Transverse colon (tissue), 4 donors: ENCODE measurements around the gene MRPL47. TPM values are rescaled to one million over a fixed set of nuclear protein-coding genes. Genes with fewer than 3 reads are reported as not detected.
A peak's percentile ranks its signal among the peaks of the same experiment; 100 is the strongest.

Experiments
- DNase-seq: peaks from one replicate; pipeline ENCODE4 v3.0.0-alpha.2; 2019
- H3K27ac ChIP-seq, 4 donors: fragments of 200-600 bp; sonication (generic); 2 replicates each; pipeline ENCODE4 v1.5.1; 2016 to 2018; ENCODE audit warnings: inconsistent platforms in 4 of 4
- H3K27me3 ChIP-seq: fragments of 200-600 bp; sonication (generic); 2 replicates; pipeline ENCODE4 v1.5.1; 2017; ENCODE audit warnings: inconsistent platforms
- H3K36me3 ChIP-seq, 4 donors: fragments of 200-600 bp; sonication (generic); 2 replicates each; pipeline ENCODE4 v1.5.1; 2017 to 2019; ENCODE audit warnings: inconsistent platforms in 4 of 4
- H3K4me1 ChIP-seq, 4 donors: fragments of 200-600 bp; sonication (generic); 2 replicates each; pipeline ENCODE4 v1.5.1; 2017 to 2020; ENCODE audit warnings: inconsistent platforms in 4 of 4
- H3K4me3 ChIP-seq, 4 donors: fragments of 200-600 bp; sonication (generic); 1 replicate in 1 of 4; 2 replicates in 3 of 4; pipeline versions ENCODE4 v1.5.1 to v1.6.1; 2017 to 2019; ENCODE audit warnings: inconsistent platforms in 4 of 4
- H3K9me3 ChIP-seq, 2 donors: fragments of 200-600 bp; sonication (generic); 2 replicates each; pipeline ENCODE4 v1.5.1; 2017 to 2019; ENCODE audit warnings: inconsistent platforms in 2 of 2
- EP300 ChIP-seq: sonication (generic); formaldehyde crosslinking; IDR thresholded peaks from one replicate; pipeline ENCODE4 v1.6.1; 2017; ENCODE audit warnings: antibody characterized with exemption, low read depth
- POLR2A ChIP-seq: fragments of 450-650 bp; IDR thresholded peaks from one replicate; pipeline ENCODE4 v1.6.1; 2016; ENCODE audit warnings: antibody characterized with exemption, mild to moderate bottlenecking, moderate library complexity
- POLR2AphosphoS5 ChIP-seq, 3 donors: sonication (generic); formaldehyde crosslinking; IDR thresholded peaks; one replicate each; pipeline ENCODE4 v1.6.1; 2016; ENCODE audit warnings: antibody characterized with exemption in 3 of 3
- WGBS, 2 donors: methylation state at CpG; one replicate each; pipeline ENCODE4 v1.1.5; 2018; ENCODE audit warnings: low coverage in 1 of 2; 5-methylcytosine and 5-hydroxymethylcytosine counted together
- in situ Hi-C, 4 donors: fragments of 200-750 bp; cut with MboI; loops; one replicate each; pipeline versions ENCODE4 v1.15.0 to v1.15.1; 2017; ENCODE audit warnings: low sequenced_read_pairs in 3 of 4, low pct_ligation_motif_present in 1 of 4, low pct_unique_long_range_greater_than_20kb in 1 of 4
- intact Hi-C: fragments of 100-400 bp; cut with DNase I; formaldehyde crosslinking; loops from one replicate; pipeline ENCODE4 v1.15.1; 2023; ENCODE audit warnings: low total_unique reads
- total RNA-seq, 4 donors: library from RNA; depleted of rRNA; stranded (reverse); fragments of >200 nt; gene quantifications; one replicate each; pipeline ENCODE4 v1.1.0, GENCODE V29; 2016
- TF ChIP-seq, protein P1 (sequence below), 5 experiments: fragments of 200-600 bp in 3 of 5; fragments of 450-650 bp in 2 of 5; sonication (generic) in 3 of 5; IDR thresholded peaks; 1 replicate in 2 of 5; 2 replicates in 3 of 5; pipeline ENCODE4 v1.5.1; 2016 to 2017; ENCODE audit warnings: antibody characterized with exemption in 5 of 5, inconsistent platforms in 3 of 5, mild to moderate bottlenecking in 2 of 5, moderate library complexity in 1 of 5

MRPL47 gene
- total RNA-seq, 4 donors from 2014 or later = 10.1 to 26.8 (median 20.7) TPM

DNA sequence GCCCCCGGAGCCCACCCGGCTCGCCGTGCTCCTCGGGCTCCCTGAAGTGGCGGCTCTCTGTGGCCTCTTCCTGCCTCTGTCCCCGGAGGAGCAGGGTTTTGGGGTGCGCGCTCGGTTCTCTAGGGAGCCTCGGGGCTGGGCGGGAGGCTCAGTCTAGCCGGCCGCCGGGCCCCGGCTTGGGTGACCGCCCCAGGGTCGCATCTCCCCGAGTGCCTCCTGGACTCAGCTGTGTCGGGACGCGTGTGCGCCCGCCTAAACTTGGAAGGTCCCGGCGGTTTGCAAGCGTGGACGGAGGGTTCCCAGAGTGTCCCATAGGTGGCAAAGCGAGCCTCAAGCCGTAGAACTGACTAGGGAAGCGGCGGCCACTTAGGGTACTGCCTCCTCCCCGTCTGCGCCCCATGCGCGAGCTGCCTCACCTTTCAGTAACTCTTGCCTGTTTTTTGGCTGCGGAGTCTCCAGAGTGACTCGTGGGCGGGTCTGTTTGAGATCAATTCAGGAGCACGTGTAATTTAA, 41.1 kb downstream of the MRPL47 start:
- WGBS, 2 donors = 0% methylated on average over 26 of the region's 40 CpGs; no CpG with 5 or more reads in 1 of the 2 donors
- Histone ChIP-seq H3K27me3 (no peaks in the 10 kb centered on the region), H3K27ac (peak overlapping the region; percentile 91 to 95 (median 92)), H3K9me3 (no peaks in the 10 kb centered on the region), H3K4me1 (peaks cover 6 to 15% (median 8%) of the 10 kb centered on the region in 4 donors), H3K36me3 (no peaks in the 10 kb centered on the region), H3K4me3 (peak overlapping the region; percentile 74 to 89 (median 84))
- DNase-seq = peak; percentile 73
- in situ Hi-C loops (loop anchor here in 3 of 4 donors (25.0 kb wide), 3 partner anchors 126 to 551 kb away; no protein-coding TSS in a partner anchor), intact Hi-C loops (loop anchor here (5.0 to 10.0 kb wide), 3 partner anchors 39 to 546 kb away; partner anchors contain the start of genes MFN1, MRPL47 and NDUFB5)
- peak in 1 of 3 donors; percentile 2 for TF ChIP-seq POLR2AphosphoS5 (IDR thresholded peaks at IDR 0.05)
- TF ChIP-seq, protein P1, sequence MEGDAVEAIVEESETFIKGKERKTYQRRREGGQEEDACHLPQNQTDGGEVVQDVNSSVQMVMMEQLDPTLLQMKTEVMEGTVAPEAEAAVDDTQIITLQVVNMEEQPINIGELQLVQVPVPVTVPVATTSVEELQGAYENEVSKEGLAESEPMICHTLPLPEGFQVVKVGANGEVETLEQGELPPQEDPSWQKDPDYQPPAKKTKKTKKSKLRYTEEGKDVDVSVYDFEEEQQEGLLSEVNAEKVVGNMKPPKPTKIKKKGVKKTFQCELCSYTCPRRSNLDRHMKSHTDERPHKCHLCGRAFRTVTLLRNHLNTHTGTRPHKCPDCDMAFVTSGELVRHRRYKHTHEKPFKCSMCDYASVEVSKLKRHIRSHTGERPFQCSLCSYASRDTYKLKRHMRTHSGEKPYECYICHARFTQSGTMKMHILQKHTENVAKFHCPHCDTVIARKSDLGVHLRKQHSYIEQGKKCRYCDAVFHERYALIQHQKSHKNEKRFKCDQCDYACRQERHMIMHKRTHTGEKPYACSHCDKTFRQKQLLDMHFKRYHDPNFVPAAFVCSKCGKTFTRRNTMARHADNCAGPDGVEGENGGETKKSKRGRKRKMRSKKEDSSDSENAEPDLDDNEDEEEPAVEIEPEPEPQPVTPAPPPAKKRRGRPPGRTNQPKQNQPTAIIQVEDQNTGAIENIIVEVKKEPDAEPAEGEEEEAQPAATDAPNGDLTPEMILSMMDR (IDR thresholded peaks at IDR 0.05) = peak; percentile 62 to 88 (median 70)
- no peak for TF ChIP-seq EP300
- no peak for TF ChIP-seq POLR2A

DNA sequence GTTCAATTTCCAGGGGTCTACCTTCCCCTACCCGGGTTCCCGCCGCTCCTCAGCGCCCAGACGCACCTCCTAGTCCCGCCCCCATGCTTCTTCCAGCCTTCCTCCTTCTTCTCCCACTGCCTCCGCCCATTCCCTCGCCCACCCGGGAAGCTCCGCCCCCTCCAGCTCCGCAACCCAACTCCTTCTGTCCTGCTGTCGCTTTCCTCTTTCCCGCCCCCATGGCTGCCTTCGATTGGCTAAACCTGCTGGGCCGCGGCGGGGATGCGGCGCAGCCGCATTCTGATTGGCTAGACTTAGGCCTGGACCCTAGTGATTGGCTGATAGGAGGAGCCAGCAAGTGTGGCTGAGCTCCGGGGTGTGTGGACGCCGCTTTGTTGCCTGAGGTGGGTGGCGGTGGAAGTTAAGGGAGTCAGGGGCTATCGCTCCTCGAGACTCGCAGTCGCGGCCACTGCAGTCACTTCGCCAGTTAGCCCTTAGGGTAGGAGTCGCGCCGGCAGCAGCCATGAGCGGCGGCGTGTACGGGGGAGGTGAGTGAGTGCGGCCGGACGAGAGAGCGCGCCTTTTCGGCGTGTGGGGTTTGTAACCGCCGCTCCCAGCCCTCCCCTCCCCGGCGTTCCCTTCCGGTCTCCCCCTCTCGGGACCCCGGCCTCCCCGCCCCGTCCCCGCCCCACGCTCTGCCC, 41.7 kb downstream of the MRPL47 start, which contains the start of gene ACTL6A:
TSS of gene ACTL6A (plus strand) at position 336 of the 680 bp plus-strand sequence. CDS start at position 503, 167 bp downstream.
- peak within 1 kb of the TSS; percentile 91 to 95 (median 92) for H3K27ac ChIP-seq
- no peaks in the 10 kb centered on the region for H3K9me3 ChIP-seq
- TF ChIP-seq POLR2AphosphoS5 (IDR thresholded peaks at IDR 0.05) (peak; percentile 75 to 82 (median 80)), EP300 (no peak), POLR2A (peak; percentile 64)
- TF ChIP-seq, protein P1 (IDR thresholded peaks at IDR 0.05) = no peak
- intact Hi-C loops (loop anchor here (5.0 to 10.0 kb wide), 3 partner anchors 40 to 545 kb away; partner anchors contain the start of genes MFN1, MRPL47 and NDUFB5), in situ Hi-C loops (loop anchor here in 3 of 4 donors (25.0 kb wide), 3 partner anchors 125 to 550 kb away; no protein-coding TSS in a partner anchor)
- DNase-seq = peak; percentile 100
- no peaks in the 10 kb centered on the region for H3K27me3 ChIP-seq
- no peaks in the 10 kb centered on the region for H3K36me3 ChIP-seq
- peak within 1 kb of the TSS; percentile 74 to 89 (median 84) for H3K4me3 ChIP-seq
- peaks cover 6 to 15% (median 8%) of the 10 kb centered on the region in 4 donors for H3K4me1 ChIP-seq
- 0 to 1% methylated on average over 11 to 46 of the region's 55 CpGs for WGBS, 2 donors

DNA sequence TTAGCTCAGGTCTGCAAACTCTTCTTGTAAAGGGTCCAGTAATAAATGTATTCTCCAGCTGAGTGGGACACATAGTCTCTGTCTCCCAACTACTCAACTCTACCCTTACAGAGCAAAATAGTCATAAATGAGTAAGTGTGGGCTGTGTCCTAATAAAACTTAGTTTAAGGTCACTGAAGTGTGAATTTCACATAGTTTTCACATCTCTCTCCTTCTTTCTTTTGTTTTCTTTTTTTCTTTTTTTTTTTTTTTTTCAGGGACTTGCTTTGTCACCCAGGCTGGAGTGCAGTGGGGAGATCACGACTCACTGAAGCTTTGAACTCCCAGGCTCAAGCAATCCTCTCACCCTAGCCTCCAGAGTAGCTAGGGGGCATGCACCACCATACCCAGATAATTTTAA, 43.6 kb downstream of the MRPL47 start:
- Histone ChIP-seq H3K27me3 (no peaks in the 10 kb centered on the region), H3K4me3 (no peak overlapping the region), H3K9me3 (no peaks in the 10 kb centered on the region), H3K36me3 (no peaks in the 10 kb centered on the region), H3K27ac (no peak overlapping the region), H3K4me1 (peaks cover 6 to 15% (median 8%) of the 10 kb centered on the region in 4 donors)
- intact Hi-C loops (loop anchor here (5.0 to 10.0 kb wide), 3 partner anchors 42 to 543 kb away; partner anchors contain the start of genes MFN1, MRPL47 and NDUFB5), in situ Hi-C loops (loop anchor here in 3 of 4 donors (25.0 kb wide), 3 partner anchors 123 to 548 kb away; no protein-coding TSS in a partner anchor)
- 88% methylated on average over 1 of the region's 1 CpG; no CpG with 5 or more reads in 1 of the 2 donors for WGBS, 2 donors
- no peak for TF ChIP-seq POLR2AphosphoS5 (IDR thresholded peaks at IDR 0.05)
- TF ChIP-seq EP300 = no peak
- TF ChIP-seq, protein P1 (IDR thresholded peaks at IDR 0.05) = no peak
- no peak for TF ChIP-seq POLR2A
- no peak for DNase-seq
